HG03135 (cell line): ENCODE measurements around the gene SPSB4.
"Not testable (repeated sequence)": the region's sequence is repeated elsewhere in the genome, so short reads cannot be mapped to it uniquely, and the experiment has no call there.

ENCODE experiments used
- ATAC-seq: cut with Tn5 transposase; IDR thresholded peaks from one replicate; pipeline ENCODE4 v1.9.1; 2021; ENCODE audit warnings: mild to moderate bottlenecking, moderate library complexity; ENCODE audit not compliant: unreplicated experiment

SPSB4 gene

GRCh38 chr3:141093971-141094684, 43.0 kb downstream of the SPSB4 start:
- no peak for ATAC-seq

GRCh38 chr3:141094790-141095545, 43.8 kb downstream of the SPSB4 start:
- ATAC-seq: no peak

- ATAC-seq: no peak
Measured at GRCh38 chr3:141095546-141095937, 44.4 kb downstream of the SPSB4 start.

- ATAC-seq: no peak
Measured at GRCh38 chr3:141096164-141096563, 45.0 kb downstream of the SPSB4 start.

GRCh38 chr3:141096981-141097380, 45.8 kb downstream of the SPSB4 start:
- ATAC-seq: no peak

- ATAC-seq: no peak
Measured at GRCh38 chr3:141100112-141100511, 49.0 kb downstream of the SPSB4 start.

GRCh38 chr3:141100531-141101320, 49.6 kb downstream of the SPSB4 start:
- ATAC-seq: no peak

GRCh38 chr3:141102372-141102771, 51.2 kb downstream of the SPSB4 start:
- no peak for ATAC-seq

GRCh38 chr3:141103067-141103466, 51.9 kb downstream of the SPSB4 start:
- ATAC-seq: no peak

- no peak for ATAC-seq
Measured at GRCh38 chr3:141103503-141103902, 52.4 kb downstream of the SPSB4 start.

- ATAC-seq: no peak
Measured at GRCh38 chr3:141104151-141104821, 53.1 kb downstream of the SPSB4 start.

GRCh38 chr3:141105828-141106628, 54.9 kb downstream of the SPSB4 start:
- ATAC-seq: peak; percentile 64

- ATAC-seq: no peak
Measured at GRCh38 chr3:141106842-141107241, 55.7 kb downstream of the SPSB4 start.

- ATAC-seq: no peak
Measured at GRCh38 chr3:141108039-141108438, 56.9 kb downstream of the SPSB4 start.

GRCh38 chr3:141109751-141110150, 58.6 kb downstream of the SPSB4 start:
- ATAC-seq: no peak

- ATAC-seq: no peak
Measured at GRCh38 chr3:141110322-141110721, 59.2 kb downstream of the SPSB4 start.

- no peak for ATAC-seq
Measured at GRCh38 chr3:141111364-141112155, 60.4 kb downstream of the SPSB4 start.

- ATAC-seq: no peak
Measured at GRCh38 chr3:141112686-141113297, 61.6 kb downstream of the SPSB4 start.

- not testable (repeated sequence) for ATAC-seq
Measured at GRCh38 chr3:141113680-141114079, 62.5 kb downstream of the SPSB4 start.
